DND-41 (cell line): ENCODE results near the gene MPND.
"Not testable (repeated sequence)": the region's sequence is repeated elsewhere in the genome, so short reads cannot be mapped to it uniquely, and the experiment has no call there.

Source experiments
- ATAC-seq: fragments of 200-7000 bp; cut with Tn5 transposase; 3 replicates; pipeline ENCODE4 v1.9.1; 2021; ENCODE audit warnings: low read depth; ENCODE audit not compliant: insufficient read depth
- DNase-seq: peaks from one replicate; pipeline ENCODE4 v3.0.0-alpha.2; 2020
- H2AFZ ChIP-seq: 2 replicates; pipeline ENCODE4 v1.6.0; 2012; ENCODE audit warnings: low read depth, low read length
- H3K27ac ChIP-seq: 2 replicates; pipeline ENCODE4 v1.5.1; 2012; ENCODE audit warnings: low read length, inconsistent platforms
- H3K27me3 ChIP-seq: fragments of 200-600 bp; sonication (generic); 2 replicates; pipeline ENCODE4 v1.6.0; 2012; ENCODE audit warnings: low read length, mild to moderate bottlenecking, inconsistent platforms; ENCODE audit not compliant: insufficient read depth, poor library complexity
- H3K36me3 ChIP-seq: 2 replicates; pipeline ENCODE4 v1.5.1; 2012; ENCODE audit warnings: low read length, inconsistent platforms; ENCODE audit not compliant: insufficient read depth
- H3K4me1 ChIP-seq: 2 replicates; pipeline ENCODE4 v1.5.1; 2012; ENCODE audit warnings: mild to moderate bottlenecking, low read length; ENCODE audit not compliant: insufficient read depth
- H3K4me2 ChIP-seq: 2 replicates; pipeline ENCODE4 v1.6.0; 2012; ENCODE audit warnings: mild to moderate bottlenecking, moderate library complexity, low read length, inconsistent platforms; ENCODE audit not compliant: insufficient read depth
- H3K4me3 ChIP-seq, 2 experiments: fragments of 200-600 bp in 1 of 2; shearing (Covaris generic) in 1 of 2; 2 replicates each; pipeline ENCODE4 v1.5.1; 2012 to 2016; ENCODE audit warnings: inconsistent platforms in 2 of 2, low read length in 2 of 2, mild to moderate bottlenecking in 2 of 2, low read depth in 1 of 2, moderate library complexity in 1 of 2
- H3K79me2 ChIP-seq: 2 replicates; pipeline ENCODE4 v1.6.0; 2012; ENCODE audit warnings: low read length, inconsistent platforms; ENCODE audit not compliant: insufficient read depth
- H3K9ac ChIP-seq: 2 replicates; pipeline ENCODE4 v1.6.0; 2012; ENCODE audit warnings: low read depth, mild to moderate bottlenecking, inconsistent platforms, low read length, moderate library complexity
- H3K9me3 ChIP-seq: 2 replicates; pipeline ENCODE4 v1.5.1; 2012; ENCODE audit warnings: low read length, moderate library complexity, mild to moderate bottlenecking, inconsistent platforms; ENCODE audit not compliant: insufficient read depth, severe bottlenecking
- H4K20me1 ChIP-seq: 2 replicates; pipeline ENCODE4 v1.6.0; 2012; ENCODE audit warnings: low read length; ENCODE audit not compliant: insufficient read depth
- CTCF ChIP-seq: IDR thresholded peaks from 2 replicates; pipeline ENCODE4 v1.5.1; 2012; ENCODE audit warnings: borderline replicate concordance, low read length, moderate library complexity, mild to moderate bottlenecking; ENCODE audit not compliant: poor library complexity, severe bottlenecking; ENCODE audit errors: extremely low read depth
- EZH2 ChIP-seq: IDR thresholded peaks from 3 replicates; pipeline ENCODE4 v1.6.1; 2012; ENCODE audit warnings: borderline replicate concordance, low read depth, mild to moderate bottlenecking, moderate library complexity, low read length, inconsistent platforms; ENCODE audit not compliant: severe bottlenecking

Gene MPND

GRCh38 chr19:4327877-4328242 lies 15.5 kb upstream of the MPND start:
- Histone ChIP-seq H3K9ac (no peak overlapping the region), H3K27me3 (no peaks in the 10 kb centered on the region), H3K79me2 (no peaks in the 10 kb centered on the region), H3K9me3 (no peaks in the 10 kb centered on the region), H3K4me1 (no peaks in the 10 kb centered on the region), H3K4me2 (no peak overlapping the region), H2AFZ (no peak overlapping the region), H3K4me3 (no peak overlapping the region), H3K27ac (no peak overlapping the region), H4K20me1 (no peaks in the 10 kb centered on the region), H3K36me3 (no peaks in the 10 kb centered on the region)
- TF ChIP-seq CTCF, result no peak
- no peak for TF ChIP-seq EZH2
- ATAC-seq (no peak), DNase-seq (no peak)

- Histone ChIP-seq H3K9me3 (no peaks in the 10 kb centered on the region), H3K79me2 (no peaks in the 10 kb centered on the region), H3K9ac (no peak overlapping the region), H3K4me3 (no peak overlapping the region), H3K27me3 (no peaks in the 10 kb centered on the region), H3K4me2 (no peak overlapping the region), H4K20me1 (no peaks in the 10 kb centered on the region), H2AFZ (no peak overlapping the region), H3K27ac (no peak overlapping the region), H3K36me3 (no peaks in the 10 kb centered on the region), H3K4me1 (no peaks in the 10 kb centered on the region)
- ATAC-seq (peak; percentile 73), DNase-seq (peak; percentile 38)
- TF ChIP-seq EZH2 (no peak), CTCF (no peak)
Observed at GRCh38 chr19:4328243-4328990, 14.9 kb upstream of the MPND start.

GRCh38 chr19:4328991-4329681 lies 14.2 kb upstream of the MPND start:
- DNase-seq, H3K9ac ChIP-seq: not testable (repeated sequence)

GRCh38 chr19:4329858-4330257 lies 13.5 kb upstream of the MPND start:
- H3K9me3 ChIP-seq, result no peaks in the 10 kb centered on the region
- no peak overlapping the region for H3K4me3 ChIP-seq
- no peaks in the 10 kb centered on the region for H3K36me3 ChIP-seq
- H3K4me1 ChIP-seq, result no peaks in the 10 kb centered on the region
- no peak overlapping the region for H3K4me2 ChIP-seq
- DNase-seq, result no peak
- H3K9ac ChIP-seq, result no peak overlapping the region
- no peak overlapping the region for H3K27ac ChIP-seq
- ATAC-seq, result no peak
- H3K27me3 ChIP-seq, result no peaks in the 10 kb centered on the region
- H3K79me2 ChIP-seq, result no peaks in the 10 kb centered on the region
- no peak overlapping the region for H2AFZ ChIP-seq
- no peaks in the 10 kb centered on the region for H4K20me1 ChIP-seq
- TF ChIP-seq CTCF (no peak), EZH2 (no peak)

More at GRCh38 chr19:4328991-4329681, 14.2 kb upstream of the MPND start:
- H3K27me3 ChIP-seq, H3K9me3 ChIP-seq, H2AFZ ChIP-seq, H3K4me1 ChIP-seq, H3K4me2 ChIP-seq, ATAC-seq, H3K27ac ChIP-seq, H3K4me3 ChIP-seq, H3K79me2 ChIP-seq, H3K36me3 ChIP-seq, H4K20me1 ChIP-seq: not testable (repeated sequence)
